Measurements from ENCODE around the gene ACACB. TPM values are rescaled to one million over a fixed set of nuclear protein-coding genes. Genes with fewer than 3 reads are reported as not detected.

The ACACB gene
- total and polyA plus RNA-seq, 2 donors from 2014 or later = 13.8 to 56.8 TPM

GRCh38 chr12:109264095-109264942 lies 147.9 kb downstream of the ACACB start:
- Histone ChIP-seq H3K9ac (ENCODE audit: low read length in 3 of 3) (no peak overlapping the region), H3K4me1 (ENCODE audit: control insufficient read depth in 2 of 3, insufficient read depth in 2 of 3, low read depth in 1 of 3, low read length in 3 of 3) (peaks cover 0 to 2% (median 0%) of the 10 kb centered on the region in 3 donors), H3K9me3 (ENCODE audit: control insufficient read depth in 2 of 3, insufficient read depth in 1 of 3, low read length in 3 of 3) (no peaks in the 10 kb centered on the region), H3K36me3 (ENCODE audit: control insufficient read depth in 2 of 3, insufficient read depth in 3 of 3, low read length in 3 of 3) (peaks cover 0 to 54% (median 32%) of the 10 kb centered on the region in 3 donors), H3K27ac (ENCODE audit: low read depth in 2 of 2, low read length in 2 of 2) (no peak overlapping the region), H3K27me3 (ENCODE audit: control insufficient read depth, insufficient read depth, low read length) (no peaks in the 10 kb centered on the region), H3K4me3 (ENCODE audit: low read length in 3 of 3) (no peak overlapping the region)
- TF ChIP-seq CTCF (IDR thresholded peaks at IDR 0.05; ENCODE audit: borderline replicate concordance, extremely low read depth, insufficient read depth) = peak; percentile 69
- intact Hi-C loops (cut with DNase I) = loop anchor here (10.0 kb wide), 1 partner anchor 120 kb away; no protein-coding TSS in a partner anchor
- DNase-seq = peak; percentile 84 to 88 (median 87)
- FAIRE-seq = no peak

GRCh38 chr12:109264943-109265650 lies 148.7 kb downstream of the ACACB start:
- FAIRE-seq (no peak), DNase-seq (no peak)
- H3K9me3 ChIP-seq (ENCODE audit: control insufficient read depth in 2 of 3, insufficient read depth in 1 of 3, low read length in 3 of 3) = no peaks in the 10 kb centered on the region
- peaks cover 0 to 52% (median 26%) of the 10 kb centered on the region in 3 donors for H3K36me3 ChIP-seq (ENCODE audit: control insufficient read depth in 2 of 3, insufficient read depth in 3 of 3, low read length in 3 of 3)
- no peak for TF ChIP-seq CTCF (IDR thresholded peaks at IDR 0.05; ENCODE audit: borderline replicate concordance, extremely low read depth, insufficient read depth)
- intact Hi-C loops (cut with DNase I) = loop anchor here (10.0 kb wide), 1 partner anchor 120 kb away; no protein-coding TSS in a partner anchor
- peaks cover 0 to 2% (median 0%) of the 10 kb centered on the region in 3 donors for H3K4me1 ChIP-seq (ENCODE audit: control insufficient read depth in 2 of 3, insufficient read depth in 2 of 3, low read depth in 1 of 3, low read length in 3 of 3)
- H3K9ac ChIP-seq (ENCODE audit: low read length in 3 of 3) = no peak overlapping the region
- H3K27me3 ChIP-seq (ENCODE audit: control insufficient read depth, insufficient read depth, low read length) = no peaks in the 10 kb centered on the region
- H3K4me3 ChIP-seq (ENCODE audit: low read length in 3 of 3) = no peak overlapping the region
- no peak overlapping the region for H3K27ac ChIP-seq (ENCODE audit: low read depth in 2 of 2, low read length in 2 of 2)

GRCh38 chr12:109266106-109266879 lies 149.9 kb downstream of the ACACB start:
- no peak for TF ChIP-seq CTCF (IDR thresholded peaks at IDR 0.05; ENCODE audit: borderline replicate concordance, extremely low read depth, insufficient read depth)
- H3K9me3 ChIP-seq (ENCODE audit: control insufficient read depth in 2 of 3, insufficient read depth in 1 of 3, low read length in 3 of 3) = no peaks in the 10 kb centered on the region
- H3K27ac ChIP-seq (ENCODE audit: low read depth in 2 of 2, low read length in 2 of 2) = no peak overlapping the region
- H3K36me3 ChIP-seq (ENCODE audit: control insufficient read depth in 2 of 3, insufficient read depth in 3 of 3, low read length in 3 of 3) = peaks cover 0 to 40% (median 18%) of the 10 kb centered on the region in 3 donors
- FAIRE-seq = no peak
- H3K27me3 ChIP-seq (ENCODE audit: control insufficient read depth, insufficient read depth, low read length) = no peaks in the 10 kb centered on the region
- H3K9ac ChIP-seq (ENCODE audit: low read length in 3 of 3) = no peak overlapping the region
- intact Hi-C loops (cut with DNase I) = loop anchor here (10.0 kb wide), 1 partner anchor 119 kb away; no protein-coding TSS in a partner anchor
- peak in 1 of 5 donors; percentile 33 for DNase-seq
- H3K4me1 ChIP-seq (ENCODE audit: control insufficient read depth in 2 of 3, insufficient read depth in 2 of 3, low read depth in 1 of 3, low read length in 3 of 3) = peaks cover 0 to 2% (median 0%) of the 10 kb centered on the region in 3 donors
- H3K4me3 ChIP-seq (ENCODE audit: low read length in 3 of 3) = no peak overlapping the region
